Mesangial cell (primary cell): ENCODE data around the gene CEP43. TPM values are rescaled to one million over a fixed set of nuclear protein-coding genes. Genes with fewer than 3 reads are reported as not detected.

ENCODE experiments used
- total RNA-seq: library from RNA; depleted of rRNA; stranded (reverse); fragments of >200 nt; gene quantifications from 2 replicates; pipeline ENCODE4 v1.2.3, GENCODE V29; 2015

CEP43 gene, protein sequence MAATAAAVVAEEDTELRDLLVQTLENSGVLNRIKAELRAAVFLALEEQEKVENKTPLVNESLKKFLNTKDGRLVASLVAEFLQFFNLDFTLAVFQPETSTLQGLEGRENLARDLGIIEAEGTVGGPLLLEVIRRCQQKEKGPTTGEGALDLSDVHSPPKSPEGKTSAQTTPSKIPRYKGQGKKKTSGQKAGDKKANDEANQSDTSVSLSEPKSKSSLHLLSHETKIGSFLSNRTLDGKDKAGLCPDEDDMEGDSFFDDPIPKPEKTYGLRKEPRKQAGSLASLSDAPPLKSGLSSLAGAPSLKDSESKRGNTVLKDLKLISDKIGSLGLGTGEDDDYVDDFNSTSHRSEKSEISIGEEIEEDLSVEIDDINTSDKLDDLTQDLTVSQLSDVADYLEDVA
- total RNA-seq: 5.6 and 9.6 TPM in 2 replicates

DNA sequence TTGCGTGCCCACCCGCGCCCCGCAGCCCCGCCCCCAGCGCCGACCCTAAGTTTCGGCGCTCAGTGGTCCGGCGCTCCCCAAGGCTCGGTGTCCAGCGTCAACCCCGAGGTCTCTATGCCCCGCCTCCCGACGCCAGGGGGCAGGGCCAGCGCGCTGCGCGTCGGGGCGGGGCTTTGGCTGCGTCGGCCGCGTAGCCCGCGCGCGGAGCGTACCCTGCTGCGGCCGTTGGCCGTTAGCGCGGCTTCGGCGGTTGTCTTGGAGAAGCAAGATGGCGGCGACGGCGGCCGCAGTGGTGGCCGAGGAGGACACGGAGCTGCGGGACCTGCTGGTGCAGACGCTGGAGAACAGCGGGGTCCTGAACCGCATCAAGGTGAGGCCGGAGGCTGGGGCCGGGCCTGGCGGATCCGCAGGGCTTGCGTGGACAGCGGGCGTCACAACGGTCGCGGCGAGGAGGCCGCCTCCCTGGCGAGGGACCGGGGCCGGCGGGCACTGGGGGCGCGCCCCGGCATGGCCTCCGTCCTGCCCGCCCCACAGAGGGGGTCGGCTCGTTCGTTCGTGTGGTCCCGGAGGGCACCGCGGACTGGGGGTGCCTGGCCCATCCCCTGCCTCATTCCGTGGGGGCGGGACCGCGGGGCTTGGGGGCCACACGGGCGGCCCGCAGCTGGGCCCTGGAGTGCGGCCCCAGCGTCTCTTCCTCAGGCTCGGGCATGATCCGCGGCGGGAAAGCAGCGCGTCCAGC, at the start of gene CEP43:
Gene CEP43 (plus strand): TSS at position 253 of the 739 bp plus-strand sequence. CDS start 16 bp downstream, at position 269.

DNA sequence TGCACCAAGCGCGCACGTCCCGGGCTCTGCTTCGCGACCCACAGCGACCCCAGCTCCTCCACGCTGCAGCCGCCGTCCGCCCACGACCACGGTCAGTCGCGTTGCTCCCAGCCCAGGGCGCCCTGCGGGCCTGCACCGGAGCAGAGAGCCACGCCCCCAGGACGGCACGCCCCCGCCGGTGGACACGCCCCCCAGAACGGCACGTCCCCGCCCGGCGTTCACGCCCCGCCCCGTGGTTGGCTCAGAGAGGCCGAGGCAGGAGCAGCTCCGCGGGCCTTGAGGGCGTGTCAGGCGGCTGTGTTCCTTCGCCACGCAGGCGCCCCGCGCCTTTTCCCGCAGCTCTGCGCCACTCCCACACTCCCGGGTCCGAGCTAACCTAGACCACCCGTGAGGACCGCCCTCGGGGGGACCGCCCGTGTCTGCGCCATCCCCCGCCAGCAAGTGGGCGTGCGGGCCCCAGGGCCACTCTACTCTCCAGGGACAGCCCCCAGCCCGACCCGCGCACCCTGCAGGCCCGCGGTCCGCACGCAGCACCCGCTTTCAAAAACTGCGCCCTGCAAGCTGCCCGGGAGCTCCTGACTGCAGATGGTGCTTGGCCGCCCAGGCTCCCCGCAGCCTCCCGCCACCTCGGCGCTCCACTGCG, 42.6 kb upstream of the CEP43 start, which contains the start of gene RNASET2:
Gene RNASET2 (minus strand): TSS at position 107 of the 643 bp plus-strand sequence. CDS start 368 bp downstream, outside the sequence.

Other genes with a start within 250 kb of the CEP43 start
- gene RNASET2, start 42.8 kb upstream of the CEP43 start, total RNA-seq: 39.4 and 133 TPM in 2 replicates
- not detected in 2 replicates for gene CCR6, start 123.7 kb downstream of the CEP43 start, total RNA-seq
- not detected in 2 replicates for gene GPR31, start 158.6 kb downstream of the CEP43 start, total RNA-seq